HCT116 (cell line): ENCODE measurements around the gene ERBIN. TPM values are rescaled to one million over a fixed set of nuclear protein-coding genes. Genes with fewer than 3 reads are reported as not detected.

Source experiments
- ATAC-seq: fragments of 200-7000 bp; cut with Tn5 transposase; 2 replicates; pipeline ENCODE4 v1.9.1; 2020; ENCODE audit warnings: mild to moderate bottlenecking, moderate library complexity
- BruUV-seq: library from RNA; stranded (reverse); fragments of 400-500 nt; replicated peaks from 2 replicates; lab custom pipeline; 2021; lab: Mats Ljungman, UMichigan
- CTCF ChIA-PET: fragments of 300-600 bp; sonication (Branson Sonifier 250); formaldehyde crosslinking; loops from one replicate; lab custom pipeline; 2021; ENCODE audit warnings: antibody characterized with exemption; lab: Charles Lee
- POLR2A ChIA-PET: fragments of 300-600, 350-600 bp; sonication (Branson Sonifier 250); formaldehyde crosslinking; loops from one replicate; lab custom pipeline; 2021; ENCODE audit warnings: antibody characterized with exemption; lab: Charles Lee
- RAD21 ChIA-PET, 2 experiments: fragments of 300-600 bp; sonication (Branson Sonifier 250); formaldehyde crosslinking; loops; one replicate each; lab custom pipeline; 2023; ENCODE audit warnings: low total read pairs in 2 of 2; ENCODE audit not compliant: uncharacterized antibody in 2 of 2, unreplicated experiment in 2 of 2, low non-redundant PET in 1 of 2; lab: Charles Lee
- DNase-seq: peaks from one replicate; pipeline ENCODE4 v3.0.0-alpha.2; 2010; ENCODE audit warnings: low read depth, low spot score
- H2AFZ ChIP-seq: fragments of 200-600 bp; shearing (Covaris generic), sonication (generic); 2 replicates; pipeline ENCODE4 v1.6.1; 2017; ENCODE audit warnings: low read depth, mixed run types, mixed read lengths, antibody characterized with exemption, low read length; ENCODE audit not compliant: poor library complexity, severe bottlenecking
- H3K27ac ChIP-seq: 2 replicates; pipeline ENCODE4 v1.5.1; 2012; ENCODE audit warnings: low read depth, low read length
- H3K27me3 ChIP-seq: fragments of 200-600 bp; sonication (generic); 2 replicates; pipeline ENCODE4 v1.6.1; 2016; ENCODE audit warnings: mixed run types, low read length, mixed read lengths; ENCODE audit not compliant: insufficient read depth
- H3K36me3 ChIP-seq, 2 experiments: fragments of 200-500 bp in 1 of 2; fragments of 200-600 bp in 1 of 2; sonication (Bioruptor generic) in 1 of 2; sonication (generic) in 1 of 2; 2 replicates each; pipeline versions ENCODE4 v1.5.1 to v1.6.1; 2014 to 2016; ENCODE audit warnings: low read length in 2 of 2, inconsistent platforms in 1 of 2, mixed read lengths in 1 of 2, mixed run types in 1 of 2; ENCODE audit not compliant: insufficient read depth in 2 of 2, control insufficient read depth in 1 of 2
- H3K4me1 ChIP-seq, 2 experiments: fragments of 200-600 bp in 1 of 2; sonication (generic) in 1 of 2; 2 replicates each; pipeline versions ENCODE4 v1.5.1 to v1.6.1; 2012 to 2017; ENCODE audit warnings: low read length in 2 of 2, inconsistent platforms in 1 of 2, mild to moderate bottlenecking in 1 of 2, mixed read lengths in 1 of 2, mixed run types in 1 of 2, moderate library complexity in 1 of 2; ENCODE audit not compliant: insufficient read depth in 2 of 2, control insufficient read depth in 1 of 2
- H3K4me2 ChIP-seq: fragments of 200-600 bp; sonication (generic); 2 replicates; pipeline ENCODE4 v1.6.1; 2017; ENCODE audit warnings: mixed run types, low read length, mixed read lengths
- H3K4me3 ChIP-seq, 2 experiments: fragments of 200-600 bp in 1 of 2; sonication (generic) in 1 of 2; replicated peaks in 1 of 2; 2 replicates each; pipeline ENCODE4 v1.5.1; 2011 to 2016; ENCODE audit warnings: low read length in 2 of 2, control low read depth in 1 of 2, low read depth in 1 of 2, mild to moderate bottlenecking in 1 of 2, mixed read lengths in 1 of 2, mixed run types in 1 of 2
- H3K79me2 ChIP-seq: fragments of 200-600 bp; sonication (generic); 2 replicates; pipeline ENCODE4 v1.6.1; 2017; ENCODE audit warnings: mild to moderate bottlenecking, mixed run types, low read length, moderate library complexity, mixed read lengths; ENCODE audit not compliant: insufficient read depth
- H3K9ac ChIP-seq: fragments of 200-600 bp; sonication (generic); 2 replicates; pipeline ENCODE4 v1.6.1; 2016; ENCODE audit warnings: low read length, mixed read lengths
- H3K9me2 ChIP-seq: fragments of 200-600 bp; sonication (generic), shearing (Covaris generic); 2 replicates; pipeline ENCODE4 v1.6.1; 2017; ENCODE audit warnings: mixed run types, mild to moderate bottlenecking, moderate library complexity; ENCODE audit not compliant: insufficient read depth
- H3K9me3 ChIP-seq, 2 experiments: fragments of 200-500 bp in 1 of 2; fragments of 200-600 bp in 1 of 2; sonication (Bioruptor generic) in 1 of 2; sonication (generic) in 1 of 2; 2 replicates each; pipeline ENCODE4 v1.6.1; 2014 to 2017; ENCODE audit warnings: low read length in 2 of 2, mixed read lengths in 2 of 2, inconsistent platforms in 1 of 2, low read depth in 1 of 2, mild to moderate bottlenecking in 1 of 2, mixed run types in 1 of 2, moderate library complexity in 1 of 2; ENCODE audit not compliant: control insufficient read depth in 1 of 2, insufficient read depth in 1 of 2
- H4K20me1 ChIP-seq: fragments of 200-600 bp; sonication (generic), shearing (Covaris generic); 2 replicates; pipeline ENCODE4 v1.6.1; 2017; ENCODE audit warnings: mixed run types, mild to moderate bottlenecking, moderate library complexity; ENCODE audit not compliant: insufficient read depth
- ATF3 ChIP-seq: IDR thresholded peaks from 2 replicates; pipeline ENCODE4 v1.6.1; 2012
- CEBPB ChIP-seq: IDR thresholded peaks from 2 replicates; pipeline ENCODE4 v1.6.1; 2012; ENCODE audit warnings: low read depth
- EGR1 ChIP-seq: IDR thresholded peaks from 2 replicates; pipeline ENCODE4 v1.6.1; 2012; ENCODE audit warnings: low read depth
- ELF1 ChIP-seq: IDR thresholded peaks from 2 replicates; pipeline ENCODE4 v1.6.1; 2012; ENCODE audit warnings: low read depth, borderline replicate concordance
- EZH2phosphoT487 ChIP-seq: fragments of 200-600 bp; IDR thresholded peaks from 2 replicates; pipeline ENCODE4 v1.6.1; 2018; ENCODE audit warnings: antibody characterized with exemption, borderline replicate concordance
- JUND ChIP-seq: IDR thresholded peaks from 2 replicates; pipeline ENCODE4 v1.6.1; 2012
- MAX ChIP-seq: IDR thresholded peaks from 2 replicates; pipeline ENCODE4 v1.6.1; 2012
- POLR2AphosphoS5 ChIP-seq: IDR thresholded peaks from 2 replicates; pipeline ENCODE4 v1.6.1; 2011; ENCODE audit warnings: mild to moderate bottlenecking, low read depth, low read length, moderate library complexity
- RAD21 ChIP-seq: IDR thresholded peaks from 2 replicates; pipeline ENCODE4 v1.6.1; 2012; ENCODE audit warnings: low read depth, mild to moderate bottlenecking
- REST ChIP-seq: IDR thresholded peaks from 2 replicates; pipeline ENCODE4 v1.6.1; 2012; ENCODE audit warnings: low read depth
- SRF ChIP-seq: IDR thresholded peaks from 2 replicates; pipeline ENCODE4 v1.6.1; 2012; ENCODE audit warnings: low read depth
- YY1 ChIP-seq: IDR thresholded peaks from 2 replicates; pipeline ENCODE4 v1.6.1; 2011; ENCODE audit warnings: low read length, low read depth, moderate library complexity, mild to moderate bottlenecking; ENCODE audit not compliant: insufficient replicate concordance; ENCODE audit errors: extremely low read depth
- ZBTB33 ChIP-seq: IDR thresholded peaks from 2 replicates; pipeline ENCODE4 v1.6.1; 2011; ENCODE audit warnings: mild to moderate bottlenecking, low read length, moderate library complexity; ENCODE audit not compliant: insufficient replicate concordance; ENCODE audit errors: extremely low read depth
- ZNF274 ChIP-seq: fragments of 200-500 bp; sonication (Bioruptor generic); IDR thresholded peaks from 2 replicates; pipeline ENCODE4 v1.6.1; 2014; ENCODE audit warnings: mild to moderate bottlenecking, low read depth, low read length, inconsistent platforms
- intact Hi-C: fragments of 100-400 bp; cut with micrococcal nuclease; formaldehyde crosslinking; loops from 2 replicates; pipeline ENCODE4 v1.10.0; 2022
- total RNA-seq: library from RNA; stranded (reverse); gene quantifications from one replicate; pipeline ENCODE4 v1.2.1, GENCODE V29; 2021; ENCODE audit not compliant: unreplicated experiment

Gene ERBIN
- total RNA-seq, 1 experiment from 2014 or later: 57.4 TPM

- no peak overlapping the region for H3K27ac ChIP-seq
- no peak overlapping the region for H3K4me3 ChIP-seq
- no peak overlapping the region for H3K4me2 ChIP-seq
- no peaks in the 10 kb centered on the region for H3K27me3 ChIP-seq
- ChIA-PET RAD21 (no interaction called here), CTCF (no interaction called here), POLR2A (no interaction called here)
- intact Hi-C loops: no loop called here
- no peaks in the 10 kb centered on the region for H3K36me3 ChIP-seq
- H4K20me1 ChIP-seq: no peaks in the 10 kb centered on the region
- DNase-seq (no peak), ATAC-seq (no peak)
- H2AFZ ChIP-seq: no peak overlapping the region
- no peak overlapping the region for H3K9ac ChIP-seq
- no peaks in the 10 kb centered on the region for H3K79me2 ChIP-seq
- TF ChIP-seq ATF3 (no peak), EZH2phosphoT487 (no peak), ZNF274 (no peak), RAD21 (no peak), ZBTB33 (no peak), REST (no peak), EGR1 (no peak), JUND (no peak), SRF (no peak), MAX (no peak), CEBPB (no peak), ELF1 (no peak), POLR2AphosphoS5 (no peak), YY1 (no peak)
- no peaks in the 10 kb centered on the region for H3K9me3 ChIP-seq
- H3K4me1 ChIP-seq: peaks cover 0 to 4% of the 10 kb centered on the region in 2 experiments; a peak in 1 of 4 replicates
- no peaks in the 10 kb centered on the region for H3K9me2 ChIP-seq
- no TSS peak for BruUV-seq
Measured at GRCh38 chr5:65910711-65911110, 15.7 kb upstream of the ERBIN start.
